HFFc6 (cell line): ENCODE measurements around the gene RPA3. TPM values are rescaled to one million over a fixed set of nuclear protein-coding genes. Genes with fewer than 3 reads are reported as not detected.

Experiments used
- DNase-seq: peaks from one replicate; pipeline ENCODE4 v3.0.0-alpha.2; 2018
- H3K27ac Mint-ChIP-seq: 2 replicates; pipeline ENCODE4 v1.8.0; 2020; ENCODE audit warnings: mild to moderate bottlenecking, mixed read lengths
- H3K27me3 Mint-ChIP-seq: 2 replicates; pipeline ENCODE4 v1.8.0; 2021; ENCODE audit warnings: mild to moderate bottlenecking, moderate library complexity, mixed read lengths; ENCODE audit not compliant: insufficient read depth
- H3K36me3 Mint-ChIP-seq: 2 replicates; pipeline ENCODE4 v1.8.0; 2021; ENCODE audit warnings: low read depth, mixed read lengths
- H3K4me1 Mint-ChIP-seq: 2 replicates; pipeline ENCODE4 v1.8.0; 2020; ENCODE audit warnings: low read depth, mixed read lengths
- H3K4me3 Mint-ChIP-seq: 2 replicates; pipeline ENCODE4 v1.8.0; 2020; ENCODE audit warnings: mild to moderate bottlenecking, moderate library complexity, mixed read lengths
- H3K9me3 Mint-ChIP-seq: 2 replicates; pipeline ENCODE4 v1.8.0; 2020; ENCODE audit warnings: mild to moderate bottlenecking, mixed read lengths
- total RNA-seq, 6 experiments: library from RNA; stranded (reverse); fragmentation: NEBNext Ultra II Directional; extraction: Animal tissue kit (Norgen Biotek cat#: 25700); gene quantifications; 2 replicates in 1 of 6; 3 replicates in 5 of 6; pipeline ENCODE4 v1.2.3, GENCODE V29; 2021
- TF ChIP-seq, protein P1 (sequence below): fragments of 200-600 bp; sonication (generic); IDR thresholded peaks from 2 replicates; pipeline ENCODE4 v1.5.0; 2021; ENCODE audit warnings: antibody characterized with exemption, mild to moderate bottlenecking

RPA3 gene
- total RNA-seq, 6 experiments from 2014 or later: 36.7 to 58.0 (median 51.1) TPM

DNA sequence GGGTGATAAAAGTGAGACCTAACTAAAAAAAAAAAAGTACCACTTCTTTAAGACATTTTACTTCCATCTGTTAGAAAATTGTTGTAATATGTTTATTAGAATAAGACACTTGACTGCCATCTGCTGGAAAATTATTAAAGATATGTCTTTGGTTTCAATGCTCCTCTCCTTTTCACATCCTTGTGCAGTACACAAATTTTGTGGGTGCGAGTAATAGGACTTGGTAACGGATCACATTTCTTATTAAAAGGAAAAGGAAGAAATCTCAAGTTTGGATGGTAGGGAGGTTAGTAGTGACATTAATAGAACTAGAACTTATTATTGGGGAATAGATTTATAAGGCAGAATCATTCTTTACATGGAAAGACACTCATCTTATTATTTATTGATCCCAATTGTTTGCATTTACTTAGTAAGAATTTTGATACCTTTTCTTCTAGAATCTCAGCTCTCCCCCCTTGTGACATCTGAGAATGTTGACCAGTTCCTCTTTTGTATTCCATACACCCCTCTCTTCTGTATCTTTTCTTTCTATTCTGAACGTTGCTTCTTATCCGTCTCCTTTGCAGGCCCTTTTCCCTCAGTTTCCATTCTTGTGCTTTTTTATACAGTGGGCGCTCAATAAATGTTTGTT, 43.0 kb upstream of the RPA3 start:
- no peaks in the 10 kb centered on the region for H3K9me3 Mint-ChIP-seq
- peaks cover 37% of the 10 kb centered on the region for H3K4me1 Mint-ChIP-seq
- peak; percentile 68 for DNase-seq
- H3K27me3 Mint-ChIP-seq: no peaks in the 10 kb centered on the region
- TF ChIP-seq, protein P1, sequence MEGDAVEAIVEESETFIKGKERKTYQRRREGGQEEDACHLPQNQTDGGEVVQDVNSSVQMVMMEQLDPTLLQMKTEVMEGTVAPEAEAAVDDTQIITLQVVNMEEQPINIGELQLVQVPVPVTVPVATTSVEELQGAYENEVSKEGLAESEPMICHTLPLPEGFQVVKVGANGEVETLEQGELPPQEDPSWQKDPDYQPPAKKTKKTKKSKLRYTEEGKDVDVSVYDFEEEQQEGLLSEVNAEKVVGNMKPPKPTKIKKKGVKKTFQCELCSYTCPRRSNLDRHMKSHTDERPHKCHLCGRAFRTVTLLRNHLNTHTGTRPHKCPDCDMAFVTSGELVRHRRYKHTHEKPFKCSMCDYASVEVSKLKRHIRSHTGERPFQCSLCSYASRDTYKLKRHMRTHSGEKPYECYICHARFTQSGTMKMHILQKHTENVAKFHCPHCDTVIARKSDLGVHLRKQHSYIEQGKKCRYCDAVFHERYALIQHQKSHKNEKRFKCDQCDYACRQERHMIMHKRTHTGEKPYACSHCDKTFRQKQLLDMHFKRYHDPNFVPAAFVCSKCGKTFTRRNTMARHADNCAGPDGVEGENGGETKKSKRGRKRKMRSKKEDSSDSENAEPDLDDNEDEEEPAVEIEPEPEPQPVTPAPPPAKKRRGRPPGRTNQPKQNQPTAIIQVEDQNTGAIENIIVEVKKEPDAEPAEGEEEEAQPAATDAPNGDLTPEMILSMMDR: peak; percentile 75
- no peaks in the 10 kb centered on the region for H3K36me3 Mint-ChIP-seq
- H3K4me3 Mint-ChIP-seq: peak overlapping the region; percentile 89
- H3K27ac Mint-ChIP-seq: peak overlapping the region; percentile 71

DNA sequence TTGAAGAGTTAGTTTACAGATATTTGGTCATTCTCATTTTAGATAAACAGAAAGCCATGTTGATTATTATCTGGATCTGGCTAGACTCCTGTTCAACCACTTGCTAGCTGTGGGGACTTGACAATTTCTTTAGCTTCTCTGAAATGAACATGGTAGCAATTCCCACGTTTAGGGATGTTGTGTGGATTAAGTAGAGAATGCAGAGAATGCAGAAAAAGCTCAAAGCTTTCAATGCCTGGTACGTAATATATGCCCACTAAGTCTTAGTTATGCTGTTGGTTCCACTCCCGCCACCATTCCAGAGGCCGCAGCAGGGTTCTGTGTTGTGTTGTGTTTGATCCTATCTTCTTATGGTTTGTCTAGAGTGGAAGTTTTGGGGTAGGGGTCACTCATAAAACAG, 39.2 kb upstream of the RPA3 start:
- Mint-ChIP-seq H3K4me1 (peaks cover 15% of the 10 kb centered on the region), H3K36me3 (no peaks in the 10 kb centered on the region), H3K4me3 (no peak overlapping the region), H3K27ac (no peak overlapping the region), H3K27me3 (no peaks in the 10 kb centered on the region), H3K9me3 (no peaks in the 10 kb centered on the region)
- DNase-seq: no peak
- TF ChIP-seq, protein P1: no peak

DNA sequence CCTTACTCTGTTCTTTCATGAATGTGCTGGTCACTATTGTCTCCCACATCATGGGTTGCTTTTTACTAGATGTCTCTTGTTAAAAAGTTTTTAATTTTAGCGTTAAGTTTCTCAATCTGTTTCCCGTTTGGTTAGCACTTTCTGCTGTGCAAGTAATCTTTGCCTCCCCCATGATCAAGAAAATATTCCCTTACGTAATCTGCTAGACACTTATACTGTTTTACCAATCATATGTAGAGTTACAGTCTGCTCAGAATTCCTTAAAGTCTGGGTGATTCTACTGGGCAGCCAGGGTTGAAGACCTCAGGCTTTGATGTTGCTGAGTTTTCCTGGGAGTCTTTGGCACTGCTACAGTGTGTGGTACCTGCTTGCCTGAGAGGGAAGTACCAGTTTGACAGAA, 38.2 kb upstream of the RPA3 start:
- no peak for DNase-seq
- H3K36me3 Mint-ChIP-seq: no peaks in the 10 kb centered on the region
- H3K27ac Mint-ChIP-seq: no peak overlapping the region
- peaks cover 5% of the 10 kb centered on the region for H3K4me1 Mint-ChIP-seq
- no peaks in the 10 kb centered on the region for H3K9me3 Mint-ChIP-seq
- H3K27me3 Mint-ChIP-seq: no peaks in the 10 kb centered on the region
- no peak overlapping the region for H3K4me3 Mint-ChIP-seq
- TF ChIP-seq, protein P1: no peak

DNA sequence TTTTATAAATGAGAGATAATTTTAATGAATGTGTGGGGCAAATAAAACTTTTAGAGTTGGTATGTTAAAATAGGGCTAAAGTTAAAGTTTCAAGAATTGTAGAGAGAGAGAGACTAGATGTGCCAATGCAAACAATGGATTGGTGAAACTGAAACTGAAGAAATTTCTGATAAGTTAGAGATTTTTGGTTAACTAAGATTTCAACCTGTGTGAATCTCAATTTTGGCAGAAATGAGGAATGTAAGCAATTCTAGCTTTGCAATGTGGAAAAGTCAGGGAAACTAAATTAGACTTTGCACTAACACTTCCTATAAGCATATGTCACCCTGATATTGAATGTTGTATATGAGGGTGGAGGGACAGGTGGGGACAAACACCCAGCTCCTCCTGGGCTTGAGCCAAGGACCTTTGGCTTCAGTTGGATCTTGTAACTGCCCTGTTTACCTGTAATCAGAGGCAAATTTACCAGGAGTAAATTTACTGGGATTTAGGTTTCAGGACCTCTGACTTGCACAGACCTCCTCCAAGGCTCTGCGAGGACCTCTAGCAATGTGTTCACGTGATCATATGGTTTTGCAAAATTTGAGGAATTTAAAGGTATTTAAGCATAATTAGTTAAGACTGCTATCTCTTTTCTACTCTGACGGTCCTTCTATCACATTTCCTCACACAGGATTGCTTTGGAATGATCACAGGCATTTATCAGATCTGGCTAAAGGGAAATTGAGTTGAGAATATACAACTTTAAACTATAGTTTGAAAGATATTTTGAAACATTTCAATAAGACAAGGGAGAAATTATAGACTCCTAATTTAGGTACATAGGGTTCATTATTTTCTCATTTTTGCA, 33.1 kb upstream of the RPA3 start:
- Mint-ChIP-seq H3K27me3 (no peaks in the 10 kb centered on the region), H3K9me3 (no peaks in the 10 kb centered on the region), H3K4me1 (0 out of 2 replicates have a peak, but pooled peaks cover 6% of the 10 kb centered on the region), H3K36me3 (no peaks in the 10 kb centered on the region), H3K27ac (no peak overlapping the region), H3K4me3 (no peak overlapping the region)
- TF ChIP-seq, protein P1: no peak
- DNase-seq: no peak

DNA sequence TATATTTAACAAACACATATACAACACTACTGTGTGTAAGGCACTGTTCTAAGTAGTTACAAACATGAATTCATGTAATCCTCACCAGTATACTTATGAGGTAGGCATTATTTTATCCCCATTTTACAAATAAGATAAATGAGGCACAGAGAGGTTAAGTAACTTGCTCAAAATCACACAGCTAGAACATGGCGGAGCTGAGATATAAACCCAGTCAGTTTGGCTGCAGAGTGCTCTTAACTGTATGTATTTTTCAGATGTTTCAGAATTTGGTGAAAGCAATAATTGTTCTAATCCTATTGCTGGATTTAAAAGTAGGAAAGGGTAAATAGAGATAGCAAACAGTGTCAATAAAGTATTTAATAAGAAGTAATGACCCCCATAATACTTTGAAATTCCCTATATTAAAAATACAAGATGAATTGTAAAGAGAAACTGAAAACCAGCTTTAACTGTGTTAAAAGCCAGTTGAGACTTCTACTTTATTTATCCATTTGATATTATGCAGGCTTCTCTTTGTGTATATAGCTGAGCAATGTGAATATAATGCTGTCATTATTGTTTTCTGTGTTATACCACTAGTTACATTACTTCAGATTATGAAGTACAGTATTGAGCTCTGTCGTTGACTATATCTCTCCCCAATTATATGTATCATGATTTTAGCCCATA, 32.3 kb upstream of the RPA3 start:
- Mint-ChIP-seq H3K27me3 (peaks cover 2% of the 10 kb centered on the region; the same call in 1 of the 2 replicates), H3K9me3 (no peaks in the 10 kb centered on the region), H3K36me3 (no peaks in the 10 kb centered on the region), H3K4me3 (no peak overlapping the region), H3K27ac (no peak overlapping the region), H3K4me1 (0 out of 2 replicates have a peak, but pooled peaks cover 6% of the 10 kb centered on the region)
- TF ChIP-seq, protein P1: no peak
- DNase-seq: no peak
